HG03135 (cell line): ENCODE measurements around the gene SEMA3E.
"Not testable (repeated sequence)": the region's sequence is repeated elsewhere in the genome, so short reads cannot be mapped to it uniquely, and the experiment has no call there.

Source experiments
- ATAC-seq: cut with Tn5 transposase; IDR thresholded peaks from one replicate; pipeline ENCODE4 v1.9.1; 2021; ENCODE audit warnings: mild to moderate bottlenecking, moderate library complexity; ENCODE audit not compliant: unreplicated experiment

SEMA3E gene

DNA sequence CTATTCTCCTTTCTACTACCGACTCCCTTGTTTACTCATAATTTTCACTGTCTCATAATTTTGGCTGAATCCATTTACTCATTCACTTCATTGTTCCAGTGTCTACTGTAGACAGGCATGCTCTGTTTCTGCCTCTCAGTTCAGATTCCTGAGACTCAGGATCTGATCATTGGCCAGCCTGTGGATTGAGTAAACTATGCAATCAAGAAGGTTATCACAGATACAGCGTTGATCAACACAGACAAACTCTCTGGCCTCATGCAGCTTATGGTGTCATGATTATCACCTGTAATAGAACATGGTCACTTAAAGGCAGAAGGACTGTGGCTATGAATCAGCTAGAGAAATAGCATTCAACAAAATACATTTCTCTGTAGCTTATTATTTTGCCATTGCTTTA lies 86.0 kb downstream of the SEMA3E start:
- no peak for ATAC-seq

DNA sequence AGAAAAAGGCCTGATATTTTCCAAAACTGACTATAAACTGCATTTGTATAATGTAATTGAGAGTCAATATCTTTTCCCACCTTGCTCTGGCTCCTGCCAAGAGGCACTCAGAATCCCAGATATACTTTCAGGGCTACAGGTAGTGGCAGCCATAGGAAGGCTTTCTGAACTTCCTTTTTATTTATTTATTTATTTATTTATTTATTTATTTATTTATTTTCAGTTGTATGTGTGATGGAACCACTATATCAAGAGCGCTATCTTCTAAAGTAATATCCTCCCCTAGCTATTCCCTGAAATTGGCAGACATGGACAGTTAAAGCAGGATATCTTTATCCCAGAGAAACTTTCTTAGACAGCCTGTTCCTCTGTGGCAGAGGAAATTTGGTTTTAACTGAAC lies 86.7 kb downstream of the SEMA3E start:
- ATAC-seq = no peak

DNA sequence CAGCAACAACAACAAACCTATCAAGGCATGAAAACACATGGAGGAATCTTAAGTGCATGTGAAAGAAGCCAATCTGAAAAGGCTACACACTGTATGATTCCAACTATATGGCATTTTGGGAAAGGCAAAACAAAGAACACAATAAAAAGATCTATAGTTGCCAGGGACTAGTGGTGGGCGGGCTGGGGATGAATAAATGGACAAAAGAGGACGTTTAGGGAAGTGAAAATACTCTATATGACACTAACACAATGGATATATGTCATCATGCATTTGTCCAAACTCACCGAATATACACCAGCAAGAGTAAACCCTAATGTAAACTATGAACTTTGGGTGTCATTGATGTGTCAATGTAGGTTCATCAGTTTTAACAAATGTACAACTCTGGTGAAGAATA lies 89.1 kb downstream of the SEMA3E start:
- no peak for ATAC-seq

DNA sequence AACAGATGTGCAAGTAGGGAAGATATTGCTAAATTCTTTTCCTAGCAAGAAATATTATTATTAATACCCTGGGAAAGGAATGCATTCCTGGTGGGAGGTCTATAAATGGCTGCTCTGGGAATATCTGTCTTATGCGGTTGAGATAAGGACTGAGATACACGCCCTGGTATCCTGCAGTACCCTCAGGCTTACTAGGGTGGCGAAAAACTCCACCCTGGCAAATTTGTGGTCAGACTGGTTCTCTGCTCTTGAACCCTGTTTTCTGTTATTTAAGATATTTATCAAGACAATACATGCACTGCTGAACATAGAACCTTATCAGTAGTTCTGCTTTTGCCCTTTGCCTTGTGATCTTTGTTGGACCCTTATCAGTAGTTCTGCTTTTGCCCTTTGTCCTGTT lies 96.4 kb downstream of the SEMA3E start:
- ATAC-seq = not testable (repeated sequence)

DNA sequence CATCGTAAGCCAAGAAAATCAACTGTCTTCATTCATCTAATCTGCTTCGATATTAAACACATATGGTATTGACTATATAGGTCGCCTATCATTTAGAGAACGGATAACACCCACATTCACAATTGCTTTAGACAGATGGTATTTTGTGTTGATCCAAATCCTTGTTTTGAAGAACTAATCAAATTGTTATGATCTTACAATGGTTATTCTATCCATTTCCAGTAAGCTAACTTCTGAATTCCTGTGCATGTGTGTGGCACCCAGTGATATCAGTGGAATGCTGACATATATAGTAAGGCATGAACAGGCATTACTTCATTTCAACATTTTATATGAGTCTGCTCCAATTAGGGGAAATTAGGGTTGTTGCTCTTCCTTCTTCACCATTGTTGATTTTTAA lies 98.8 kb downstream of the SEMA3E start:
- ATAC-seq = no peak

DNA sequence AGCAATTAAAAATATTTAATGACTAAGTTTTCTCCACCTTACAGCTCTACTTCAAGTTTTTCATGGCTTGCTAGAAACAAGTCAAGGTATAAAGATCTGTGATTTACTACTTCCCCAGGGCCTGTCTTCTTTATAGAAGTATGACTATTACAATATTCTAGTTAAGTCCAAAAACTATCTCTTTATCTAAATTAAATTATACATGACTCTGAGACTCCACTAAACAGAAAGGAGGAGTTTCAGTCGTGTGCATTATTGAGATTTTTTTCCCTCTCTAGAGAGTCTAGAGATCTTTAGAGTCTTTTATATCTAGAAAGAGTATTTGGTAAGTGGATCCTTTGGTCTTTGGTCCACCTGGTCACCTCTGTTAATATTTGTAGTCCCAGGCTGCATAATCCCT lies 100.7 kb downstream of the SEMA3E start:
- ATAC-seq = no peak

DNA sequence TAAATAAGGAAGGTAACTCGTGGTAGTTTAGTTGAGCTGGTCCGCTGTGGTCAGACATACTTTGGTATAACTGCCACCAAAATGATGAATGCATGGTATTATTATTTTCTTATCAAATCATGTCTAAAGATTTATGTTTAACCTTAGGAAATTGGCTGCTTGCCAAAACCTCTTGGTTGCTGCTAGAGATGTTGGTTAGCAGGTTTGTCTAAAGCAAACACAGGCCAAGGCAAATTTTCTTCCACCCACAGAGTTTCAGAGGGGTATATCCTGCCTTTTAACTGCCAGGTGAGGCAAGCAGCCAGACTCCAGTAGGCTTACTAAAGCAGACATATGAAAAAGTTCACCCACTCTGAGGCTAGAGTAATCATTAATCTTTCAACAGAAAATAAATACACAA lies 101.4 kb downstream of the SEMA3E start:
- peak; percentile 90 for ATAC-seq

DNA sequence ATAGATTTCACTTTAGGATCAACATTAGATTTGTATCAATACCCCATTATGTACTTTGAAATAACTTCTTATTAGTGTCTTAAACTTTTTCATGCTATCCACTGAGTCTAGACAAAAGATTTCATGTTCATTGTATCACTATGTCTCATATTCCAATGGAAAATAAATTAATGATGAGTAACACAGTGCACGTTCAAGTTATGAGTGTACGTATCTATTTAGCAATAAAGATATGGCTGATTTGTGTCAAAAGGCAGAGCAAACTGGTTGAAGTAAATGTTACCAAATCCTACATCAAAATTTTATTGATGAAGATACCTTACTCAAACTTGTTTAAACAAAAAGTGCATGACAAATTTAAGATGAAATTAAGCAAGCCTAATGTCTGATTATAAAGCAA lies 102.4 kb downstream of the SEMA3E start:
- no peak for ATAC-seq

DNA sequence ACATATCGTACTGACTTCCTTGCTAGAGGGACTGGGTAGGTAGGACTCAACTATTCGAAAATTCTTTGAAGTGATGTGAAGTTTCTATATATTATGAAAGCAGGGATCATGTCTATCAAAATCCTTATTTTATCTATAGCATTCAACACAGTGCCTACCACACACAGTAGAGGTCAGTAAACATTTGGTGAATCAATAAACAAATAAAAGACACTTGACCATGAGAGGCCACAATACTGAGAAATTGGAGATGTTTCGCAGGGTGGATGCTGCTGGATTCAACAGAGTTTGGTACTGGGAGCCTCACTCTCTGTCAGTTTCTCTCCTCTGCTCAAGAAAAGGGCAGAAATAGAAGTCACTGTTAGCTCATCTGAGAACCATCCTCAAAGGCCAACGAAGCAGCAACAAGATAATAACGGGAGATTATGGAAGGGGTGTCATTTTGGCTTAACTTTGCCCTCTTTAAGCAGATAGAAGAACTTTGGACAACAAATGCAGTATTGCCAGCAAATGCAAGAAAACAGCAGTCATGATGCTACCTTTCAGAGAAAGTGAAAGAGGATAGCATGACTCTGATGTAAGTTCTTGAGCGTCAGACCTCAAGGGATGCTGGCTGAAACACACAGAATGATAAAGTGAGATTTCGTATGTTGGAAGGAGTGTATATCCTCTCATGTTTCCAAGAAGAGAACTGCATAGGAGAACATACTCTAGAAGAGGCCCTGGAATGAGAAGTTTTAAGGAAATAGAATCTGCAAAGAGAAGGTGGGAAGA lies 107.6 kb downstream of the SEMA3E start:
- no peak for ATAC-seq

DNA sequence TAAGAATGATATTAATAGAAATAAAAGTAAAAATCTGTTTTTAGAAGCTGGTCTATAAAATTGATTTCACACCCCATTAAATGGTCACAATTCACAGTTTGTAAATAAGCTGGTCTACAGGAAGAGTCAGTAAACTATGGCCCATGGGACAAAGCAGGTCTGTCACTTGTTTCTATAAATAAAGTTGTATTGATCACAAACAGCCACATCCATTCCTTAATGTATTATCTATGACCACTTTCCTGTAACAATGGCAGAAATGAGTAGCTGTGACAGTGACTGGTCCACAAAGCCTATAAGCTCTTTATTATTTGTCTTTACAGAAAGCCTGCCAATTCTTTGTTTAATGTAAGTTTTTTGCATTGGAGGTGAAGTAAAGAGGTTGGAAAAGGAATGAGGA lies 114.5 kb downstream of the SEMA3E start:
- no peak for ATAC-seq

DNA sequence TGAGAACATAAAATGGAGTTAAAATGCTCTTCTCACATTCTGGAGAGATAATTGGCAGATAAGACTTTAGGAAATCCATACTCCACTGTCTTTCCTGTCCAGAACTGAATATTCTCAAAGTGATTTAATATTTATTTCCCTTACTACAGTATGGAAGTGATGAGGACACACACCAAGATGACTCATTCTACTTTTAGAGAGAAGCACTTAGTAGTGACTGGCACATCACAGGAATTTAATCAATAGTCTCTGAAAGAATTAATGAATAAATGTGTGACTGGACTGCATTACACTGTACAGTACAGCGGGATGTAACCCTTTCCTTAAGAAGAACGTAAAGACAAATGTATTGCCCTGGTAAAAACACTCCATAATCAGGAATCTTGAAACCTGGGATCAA lies 116.7 kb downstream of the SEMA3E start:
- no peak for ATAC-seq

DNA sequence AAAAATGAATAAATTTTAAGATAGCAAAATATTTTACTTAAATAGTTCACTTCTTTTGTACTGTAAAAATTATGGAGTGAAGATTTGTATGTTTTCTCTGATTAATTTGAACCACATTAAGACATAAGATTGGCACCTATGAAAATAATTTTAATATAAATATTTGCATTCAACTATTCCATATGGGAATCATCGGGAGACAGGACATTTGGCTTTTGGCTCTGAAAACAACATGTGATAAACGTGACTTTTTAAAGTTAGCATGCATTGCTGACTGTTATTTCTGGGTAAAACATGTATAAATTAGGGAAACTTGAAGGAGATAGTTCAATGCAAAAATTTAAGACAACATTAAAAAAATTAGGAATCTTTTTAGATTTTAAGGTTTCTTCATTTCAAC lies 117.2 kb downstream of the SEMA3E start:
- ATAC-seq = no peak

DNA sequence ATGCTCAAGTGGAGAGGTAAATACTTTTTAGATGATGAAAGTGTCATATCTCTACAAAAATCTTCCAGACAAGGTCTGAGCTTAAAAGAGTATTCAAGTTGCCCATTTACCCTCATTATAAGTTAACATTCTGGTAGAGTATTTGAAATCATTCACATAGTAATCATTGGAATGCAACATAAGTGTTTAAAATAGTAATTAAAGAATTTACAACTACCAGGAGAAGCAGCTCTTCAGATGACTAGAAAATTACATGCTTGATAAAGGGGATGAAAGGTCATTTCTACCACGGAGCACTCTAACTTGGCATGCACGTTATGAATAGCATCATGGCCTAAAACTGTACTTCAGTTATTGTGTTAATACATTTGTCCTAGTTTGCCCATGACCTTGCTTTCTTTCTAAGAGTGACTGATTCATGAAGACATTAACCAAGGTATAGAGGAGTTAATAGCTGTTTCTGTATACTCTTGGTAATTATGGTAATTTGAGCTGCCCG lies 120.0 kb downstream of the SEMA3E start:
- no peak for ATAC-seq

DNA sequence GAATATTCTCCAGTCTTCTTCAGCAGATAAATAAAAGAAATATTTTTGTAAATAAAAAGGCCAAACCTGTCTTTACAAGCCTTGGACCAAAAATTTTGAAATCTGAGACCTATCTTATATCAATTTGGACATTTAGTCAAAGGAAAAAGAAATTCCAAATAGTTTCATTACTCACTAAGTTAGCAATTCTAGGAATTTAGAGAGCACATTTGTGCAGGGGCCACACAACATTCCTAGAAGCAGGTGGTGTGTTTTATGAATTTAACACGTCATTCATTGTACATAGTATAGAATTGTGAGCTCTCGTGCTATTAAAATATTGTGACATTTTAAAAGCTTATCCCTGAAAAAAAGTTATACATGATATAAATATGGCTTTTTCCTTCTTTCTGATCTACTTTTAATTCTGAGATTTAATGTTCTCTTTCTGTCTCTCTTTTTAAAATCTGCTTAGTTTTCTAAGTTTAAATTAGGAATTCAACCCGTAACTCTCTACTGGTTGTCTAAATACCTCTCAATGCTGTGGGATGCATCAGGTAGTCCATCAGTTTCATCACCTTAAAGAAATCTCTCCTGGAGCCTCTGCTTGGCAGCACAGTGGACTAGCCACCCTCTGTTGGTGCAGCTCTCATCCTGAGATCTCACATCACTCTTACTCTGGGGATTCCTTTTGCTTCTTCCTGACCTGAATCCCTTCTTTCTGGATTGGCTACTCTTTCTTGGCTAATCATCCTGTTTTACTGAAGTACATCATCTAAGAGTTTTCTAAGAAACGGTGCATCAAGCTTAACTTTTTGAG lies 124.5 kb downstream of the SEMA3E start:
- ATAC-seq = no peak

DNA sequence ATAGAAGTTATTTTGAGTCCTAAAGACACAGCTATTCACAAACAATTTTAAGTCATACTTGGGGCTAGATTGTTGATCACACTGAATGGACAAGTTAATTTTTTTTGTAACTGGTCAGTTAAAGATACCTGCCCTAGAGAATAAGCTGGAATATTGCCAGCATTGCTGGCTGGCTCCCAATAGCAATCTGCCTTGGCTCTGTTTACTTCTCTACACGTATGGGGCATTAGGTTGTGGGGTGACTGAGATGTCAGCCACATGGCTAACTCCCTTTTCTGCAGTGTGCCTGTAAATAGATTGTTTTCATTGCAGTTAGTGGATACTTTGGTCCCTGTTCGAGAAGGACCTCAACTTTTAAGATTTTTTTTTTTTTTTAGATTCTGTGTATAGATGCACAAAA lies 128.2 kb downstream of the SEMA3E start:
- ATAC-seq = no peak

DNA sequence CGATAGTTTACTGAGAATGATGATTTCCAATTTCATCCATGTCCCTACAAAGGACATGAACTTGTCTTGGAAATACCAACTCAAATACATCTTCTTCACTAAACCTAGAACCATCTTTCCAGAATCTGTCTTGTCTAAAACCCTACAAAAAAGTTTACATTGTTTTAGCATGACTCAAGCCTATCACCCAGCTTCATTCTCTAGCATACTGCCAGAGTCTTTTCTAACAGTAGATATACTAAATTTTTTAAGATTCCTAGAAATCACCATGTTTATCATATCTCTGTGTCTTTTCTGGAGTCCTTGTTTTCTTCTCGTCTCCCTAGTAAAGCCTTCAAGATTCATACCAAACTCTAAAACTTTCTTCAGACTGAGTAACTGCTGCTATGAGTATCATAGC lies 129.7 kb downstream of the SEMA3E start:
- ATAC-seq = no peak

DNA sequence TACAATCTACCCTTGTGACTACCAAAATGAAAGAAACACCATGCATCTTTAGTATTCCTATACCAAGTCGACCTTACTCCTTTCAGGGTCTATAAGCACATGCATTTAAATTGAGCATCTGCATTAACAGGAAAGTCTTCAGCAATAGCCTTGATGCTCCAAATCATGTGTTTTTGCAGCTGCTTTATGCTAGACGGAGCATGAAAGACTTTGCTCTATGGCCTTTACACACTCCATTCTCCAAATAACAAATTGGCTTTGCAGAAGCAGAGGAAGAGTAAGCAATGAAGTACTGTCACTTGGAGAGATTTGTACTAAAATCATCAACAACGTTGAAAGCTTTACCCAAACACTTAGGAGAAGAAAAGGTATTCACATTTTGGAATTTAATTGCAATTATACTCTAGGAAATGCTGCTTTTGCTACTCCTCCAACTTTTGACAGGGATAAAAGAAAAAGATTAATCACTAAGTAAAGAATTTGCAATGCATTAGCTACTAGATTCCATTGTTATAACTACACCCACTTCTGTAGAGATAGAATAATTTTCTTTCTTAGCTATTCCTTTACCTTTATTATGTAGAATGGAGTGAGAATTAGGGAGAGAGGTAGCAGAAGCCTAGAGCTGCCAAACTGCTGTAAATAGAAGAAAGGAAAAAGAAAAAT lies 131.8 kb downstream of the SEMA3E start:
- no peak for ATAC-seq

DNA sequence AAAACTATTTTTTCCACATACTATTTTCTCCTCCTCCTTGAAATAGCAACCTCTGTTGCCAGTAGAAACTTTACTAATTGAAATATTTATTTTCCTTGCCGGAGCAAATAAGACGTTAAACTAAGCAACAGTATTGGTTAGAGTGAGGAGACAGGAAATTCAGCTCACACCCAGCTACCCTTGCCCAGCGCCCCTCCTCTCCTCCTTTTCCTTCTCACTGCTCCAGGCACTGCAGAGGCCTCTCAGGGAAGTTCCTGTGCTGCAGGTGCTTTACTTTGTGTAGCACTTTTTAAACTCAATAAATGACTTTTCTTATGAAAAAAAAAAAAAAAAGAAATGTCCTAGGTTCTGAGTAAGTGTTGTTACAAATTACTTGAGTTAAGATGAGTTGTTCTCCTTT lies 134.0 kb downstream of the SEMA3E start:
- no peak for ATAC-seq

DNA sequence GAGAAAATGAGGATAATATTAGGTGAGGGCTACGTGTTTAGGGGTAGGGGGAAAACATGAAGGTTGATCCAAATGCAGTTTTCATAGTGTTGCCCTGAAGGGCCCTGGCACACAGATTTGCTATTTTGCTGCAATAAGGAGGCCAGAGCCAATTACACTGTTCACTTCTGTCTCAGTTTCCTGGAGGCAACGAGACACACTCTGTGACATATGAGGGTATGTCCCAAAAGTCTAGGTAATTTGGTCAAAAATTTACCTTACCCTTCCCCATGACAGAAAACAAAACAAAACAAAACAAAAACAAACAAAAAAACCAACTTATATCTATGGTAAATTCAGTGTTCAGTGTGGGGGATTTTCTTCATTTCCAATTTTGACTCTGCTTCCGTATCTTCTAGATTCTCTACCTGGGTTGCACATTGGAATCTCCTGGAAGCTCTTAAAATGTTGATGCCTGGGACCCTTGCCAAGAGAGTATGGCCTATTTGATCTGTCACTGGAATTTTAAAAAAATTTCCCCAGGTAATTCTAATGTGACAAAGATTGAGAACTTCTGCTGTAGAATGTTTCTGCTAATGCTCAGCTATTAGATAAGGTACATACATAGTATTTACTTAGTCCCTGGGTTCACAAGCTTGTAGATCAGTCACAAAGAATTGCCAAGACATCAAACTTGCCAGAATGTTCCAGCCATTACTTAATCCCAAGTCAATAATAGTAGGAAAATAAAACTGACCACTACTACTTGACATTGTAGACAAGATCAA lies 139.5 kb downstream of the SEMA3E start:
- ATAC-seq = no peak

DNA sequence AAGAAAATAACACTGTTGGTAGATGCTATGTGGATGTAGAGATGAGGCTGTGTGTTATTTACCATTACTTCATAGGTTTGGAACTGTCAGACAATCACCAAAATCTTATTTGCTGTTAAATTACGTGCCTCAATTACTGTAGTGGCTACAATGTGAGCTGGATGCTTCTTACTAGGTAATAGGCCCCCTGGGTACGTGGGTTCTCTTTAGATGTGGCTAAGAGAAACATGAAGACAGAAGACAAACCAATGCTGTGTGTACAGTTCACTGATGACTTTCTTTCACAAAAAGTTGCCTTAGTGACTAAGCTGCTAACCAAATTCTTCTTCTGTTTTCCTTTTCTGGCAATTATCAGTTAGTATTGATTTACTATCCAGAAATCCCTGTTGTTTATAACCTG lies 144.6 kb downstream of the SEMA3E start:
- no peak for ATAC-seq

DNA sequence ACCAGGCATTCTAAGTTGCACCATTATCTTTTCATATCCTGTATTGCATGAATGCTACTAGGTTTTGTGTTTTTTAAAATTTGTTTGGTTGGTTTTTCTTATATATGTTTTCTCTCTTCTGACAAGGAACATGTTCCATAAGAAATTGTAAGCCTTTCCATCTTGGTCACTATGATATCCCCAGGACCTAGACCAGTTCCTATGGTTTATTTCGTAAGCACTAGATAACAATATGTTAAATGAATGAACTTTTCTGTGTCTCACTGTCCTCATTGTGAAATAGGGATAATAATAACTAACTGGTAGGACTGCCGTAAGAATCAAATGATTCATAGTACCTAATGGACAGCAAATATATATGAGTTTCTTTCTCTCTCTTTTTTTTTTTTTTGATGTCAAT lies 146.3 kb downstream of the SEMA3E start:
- no peak for ATAC-seq
